Calu3 (cell line): ENCODE data around the gene TBL1XR1. TPM values are rescaled to one million over a fixed set of nuclear protein-coding genes. Genes with fewer than 3 reads are reported as not detected.

ENCODE experiments used
- BruUV-seq: library from RNA; stranded (reverse); fragments of 400-500 nt; replicated peaks from 2 replicates; lab custom pipeline; 2021; lab: Mats Ljungman, UMichigan
- CTCF ChIA-PET: fragments of 300-600 bp; sonication (Branson Sonifier 250); formaldehyde crosslinking; loops from one replicate; lab custom pipeline; 2022; ENCODE audit warnings: antibody characterized with exemption; lab: Charles Lee
- DNase-seq: peaks from one replicate; pipeline ENCODE4 v3.0.0; 2022
- H3K27ac Mint-ChIP-seq: one replicate; pipeline ENCODE4 v1.8.0; 2022; ENCODE audit warnings: mixed read lengths; ENCODE audit not compliant: unreplicated experiment
- H3K27me3 Mint-ChIP-seq: one replicate; pipeline ENCODE4 v1.8.0; 2022; ENCODE audit warnings: mixed read lengths; ENCODE audit not compliant: unreplicated experiment
- H3K36me3 Mint-ChIP-seq: one replicate; pipeline ENCODE4 v1.8.0; 2022; ENCODE audit warnings: mild to moderate bottlenecking, moderate library complexity, mixed read lengths; ENCODE audit not compliant: insufficient read depth, unreplicated experiment
- H3K4me1 Mint-ChIP-seq: one replicate; pipeline ENCODE4 v1.8.0; 2022; ENCODE audit warnings: mild to moderate bottlenecking, low read depth, mixed read lengths; ENCODE audit not compliant: unreplicated experiment
- H3K4me3 Mint-ChIP-seq: one replicate; pipeline ENCODE4 v1.8.0; 2022; ENCODE audit warnings: mild to moderate bottlenecking, low read depth, moderate library complexity, mixed read lengths; ENCODE audit not compliant: unreplicated experiment
- H3K9me3 Mint-ChIP-seq: one replicate; pipeline ENCODE4 v1.8.0; 2022; ENCODE audit warnings: low read depth, mixed read lengths; ENCODE audit not compliant: unreplicated experiment
- intact Hi-C: fragments of 100-400 bp; cut with micrococcal nuclease; formaldehyde crosslinking; loops from one replicate; pipeline ENCODE4 v1.10.0; 2022; ENCODE audit not compliant: unreplicated experiment
- total RNA-seq: library from RNA; stranded (reverse); gene quantifications from 2 replicates; pipeline ENCODE4 v1.2.3, GENCODE V29; 2022
- TF ChIP-seq, protein P1 (sequence below): fragments of 200-600 bp; IDR thresholded peaks from one replicate; pipeline ENCODE4 v1.8.0; 2022; ENCODE audit warnings: antibody characterized with exemption; ENCODE audit not compliant: unreplicated experiment

TBL1XR1 gene
- total RNA-seq, 1 experiment from 2014 or later = 206 TPM

DNA sequence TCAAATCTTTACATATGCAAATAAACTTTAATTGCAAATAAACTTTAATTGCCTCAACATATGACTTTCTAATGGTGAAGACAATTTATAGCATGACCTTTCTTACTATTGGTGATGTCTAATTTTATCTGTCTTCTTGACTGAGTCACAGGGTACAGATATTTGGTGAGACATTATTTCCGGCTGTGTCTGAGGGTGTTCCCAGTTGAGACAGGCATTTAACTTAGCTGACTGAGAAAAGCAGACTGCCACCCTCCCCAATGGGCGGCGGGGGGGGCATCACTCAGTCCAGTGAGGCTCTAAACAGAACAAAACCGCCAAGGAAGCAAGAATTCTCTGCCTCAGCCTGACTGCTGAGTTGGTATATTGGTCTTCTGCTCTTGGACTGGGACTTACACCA lies 160.0 kb downstream of the TBL1XR1 start:
- DNase-seq = no peak

DNA sequence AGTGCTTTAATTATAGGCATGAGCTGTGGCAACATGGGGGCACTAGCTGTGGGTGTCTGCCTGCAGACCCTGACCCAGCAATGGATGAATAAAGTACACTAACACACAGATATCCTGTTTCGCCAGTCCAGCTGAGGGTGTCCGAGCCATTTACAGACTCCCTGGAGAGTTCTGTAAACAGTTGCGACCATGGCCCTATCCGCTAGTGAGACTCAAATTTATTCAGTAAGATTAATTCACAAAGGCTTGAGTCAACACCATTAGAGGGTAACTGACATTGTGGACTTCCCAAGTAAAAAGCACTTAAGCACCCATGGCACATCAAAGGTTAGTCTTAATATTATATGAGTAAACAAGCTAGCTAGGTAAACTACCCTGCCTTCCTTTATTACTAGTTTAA lies 161.6 kb downstream of the TBL1XR1 start:
- BruUV-seq = no TSS peak
- Mint-ChIP-seq H3K27ac (no peak overlapping the region), H3K4me1 (peaks cover 10% of the 10 kb centered on the region), H3K9me3 (no peaks in the 10 kb centered on the region), H3K36me3 (peaks cover 9% of the 10 kb centered on the region), H3K27me3 (no peaks in the 10 kb centered on the region), H3K4me3 (no peak overlapping the region)
- TF ChIP-seq, protein P1, sequence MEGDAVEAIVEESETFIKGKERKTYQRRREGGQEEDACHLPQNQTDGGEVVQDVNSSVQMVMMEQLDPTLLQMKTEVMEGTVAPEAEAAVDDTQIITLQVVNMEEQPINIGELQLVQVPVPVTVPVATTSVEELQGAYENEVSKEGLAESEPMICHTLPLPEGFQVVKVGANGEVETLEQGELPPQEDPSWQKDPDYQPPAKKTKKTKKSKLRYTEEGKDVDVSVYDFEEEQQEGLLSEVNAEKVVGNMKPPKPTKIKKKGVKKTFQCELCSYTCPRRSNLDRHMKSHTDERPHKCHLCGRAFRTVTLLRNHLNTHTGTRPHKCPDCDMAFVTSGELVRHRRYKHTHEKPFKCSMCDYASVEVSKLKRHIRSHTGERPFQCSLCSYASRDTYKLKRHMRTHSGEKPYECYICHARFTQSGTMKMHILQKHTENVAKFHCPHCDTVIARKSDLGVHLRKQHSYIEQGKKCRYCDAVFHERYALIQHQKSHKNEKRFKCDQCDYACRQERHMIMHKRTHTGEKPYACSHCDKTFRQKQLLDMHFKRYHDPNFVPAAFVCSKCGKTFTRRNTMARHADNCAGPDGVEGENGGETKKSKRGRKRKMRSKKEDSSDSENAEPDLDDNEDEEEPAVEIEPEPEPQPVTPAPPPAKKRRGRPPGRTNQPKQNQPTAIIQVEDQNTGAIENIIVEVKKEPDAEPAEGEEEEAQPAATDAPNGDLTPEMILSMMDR = no peak
- CTCF ChIA-PET = interaction anchor here (0.7 kb wide), 1 partner anchor 8 kb away, joined by 4 read pairs; no protein-coding TSS in a partner anchor
- intact Hi-C loops = no loop called here
- DNase-seq = no peak

More for the DNA sequence above, 160.0 kb downstream of the TBL1XR1 start:
- Mint-ChIP-seq H3K4me3 (no peak overlapping the region), H3K27ac (no peak overlapping the region), H3K27me3 (no peaks in the 10 kb centered on the region), H3K36me3 (peaks cover 9% of the 10 kb centered on the region), H3K4me1 (peaks cover 18% of the 10 kb centered on the region), H3K9me3 (no peaks in the 10 kb centered on the region)
- intact Hi-C loops = no loop called here
- TF ChIP-seq, protein P1 = no peak
- CTCF ChIA-PET = no interaction called here
- no TSS peak for BruUV-seq

DNA sequence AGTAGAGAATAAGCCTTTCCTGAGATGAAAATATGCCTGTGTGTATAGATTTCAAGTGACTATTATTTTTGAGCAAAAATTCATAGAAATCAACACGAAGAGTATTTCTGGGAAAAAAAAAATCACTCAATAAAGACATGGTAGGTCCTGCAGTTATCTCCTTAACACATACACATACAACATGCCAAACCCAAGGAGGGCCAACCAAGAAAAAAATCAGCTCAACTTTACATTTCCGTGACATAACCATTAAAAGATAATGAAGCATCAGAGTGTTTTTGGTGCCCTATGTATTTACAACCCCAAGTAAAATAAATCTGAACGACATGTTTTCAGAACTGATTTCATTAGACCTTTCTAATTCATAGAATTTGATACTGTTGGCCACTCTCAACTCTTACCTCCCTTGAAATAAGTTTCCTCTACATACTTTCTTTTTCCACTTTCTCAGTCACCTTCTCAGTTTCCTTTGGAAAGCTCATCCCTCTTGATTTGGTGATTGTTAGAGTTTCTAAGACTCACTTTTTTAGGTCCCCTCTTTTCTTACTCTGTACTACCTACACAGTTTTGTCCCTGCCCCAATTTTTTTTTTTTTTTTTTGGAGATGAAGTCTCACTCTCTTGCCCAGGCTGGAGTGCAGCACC lies 162.3 kb downstream of the TBL1XR1 start:
- BruUV-seq = no TSS peak
- no peaks in the 10 kb centered on the region for H3K27me3 Mint-ChIP-seq
- no peak for DNase-seq
- peaks cover 9% of the 10 kb centered on the region for H3K36me3 Mint-ChIP-seq
- no peak overlapping the region for H3K27ac Mint-ChIP-seq
- CTCF ChIA-PET = interaction anchor here (0.7 kb wide), 1 partner anchor 8 kb away, joined by 4 read pairs; no protein-coding TSS in a partner anchor
- peaks cover 6% of the 10 kb centered on the region for H3K4me1 Mint-ChIP-seq
- intact Hi-C loops = no loop called here
- H3K9me3 Mint-ChIP-seq = no peaks in the 10 kb centered on the region
- H3K4me3 Mint-ChIP-seq = no peak overlapping the region
- TF ChIP-seq, protein P1 = no peak

DNA sequence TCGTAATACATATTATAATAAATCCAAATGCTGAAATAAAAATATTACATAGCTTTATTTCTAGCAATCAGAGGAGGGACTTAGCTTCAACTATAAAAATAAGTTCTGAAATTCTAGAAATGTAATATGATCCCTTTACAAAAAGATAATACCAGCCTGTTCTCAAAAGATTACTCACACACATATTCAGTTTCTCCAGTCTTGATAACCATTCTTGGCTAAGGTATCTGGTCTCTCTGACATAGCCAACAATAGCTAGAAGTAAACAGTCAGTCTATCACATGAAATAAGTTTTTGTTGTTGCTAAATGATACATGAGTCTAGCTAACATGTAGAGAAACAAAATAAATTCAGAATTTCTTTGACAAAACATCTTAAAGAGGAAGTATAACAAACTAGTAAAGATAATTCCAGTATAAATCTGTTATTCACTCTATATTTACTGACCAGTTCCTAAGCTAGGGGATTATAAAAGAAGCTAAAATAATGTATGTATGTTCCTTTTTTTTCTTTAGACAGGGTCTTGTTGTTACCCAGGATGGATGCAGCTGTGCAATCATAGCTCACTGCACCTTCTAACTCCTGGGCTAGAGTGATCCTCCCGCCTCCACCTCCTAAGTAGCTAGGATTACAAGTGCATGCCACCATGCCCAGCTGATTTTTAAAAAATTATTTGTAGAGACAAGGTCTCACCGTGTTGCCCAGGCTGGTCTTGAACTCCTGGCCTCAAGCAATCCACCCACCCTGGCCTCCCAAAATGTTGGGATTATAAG lies 170.6 kb downstream of the TBL1XR1 start:
- H3K36me3 Mint-ChIP-seq = peaks cover 14% of the 10 kb centered on the region
- intact Hi-C loops = no loop called here
- H3K27ac Mint-ChIP-seq = no peak overlapping the region
- H3K27me3 Mint-ChIP-seq = no peaks in the 10 kb centered on the region
- BruUV-seq = no TSS peak
- CTCF ChIA-PET = no interaction called here
- H3K4me1 Mint-ChIP-seq = no peaks in the 10 kb centered on the region
- no peaks in the 10 kb centered on the region for H3K9me3 Mint-ChIP-seq
- H3K4me3 Mint-ChIP-seq = no peak overlapping the region
- TF ChIP-seq, protein P1 = no peak
- DNase-seq = no peak
